Measurements from ENCODE around the gene GRIK3.

- TF ChIP-seq CTCF (IDR thresholded peaks at IDR 0.05; ENCODE audit: low read depth, low read length) (no peak), EZH2phosphoT487 (IDR thresholded peaks at IDR 0.05; ENCODE audit: low read depth) (no peak)
Observed at GRCh38 chr1:36913484-36914060, 120.7 kb downstream of the GRIK3 start.
